IPS-18a (cell line): ENCODE results near the gene GPC6.

Experiments used
- H3K27ac ChIP-seq: one replicate; pipeline ENCODE4 v1.5.1; 2013; ENCODE audit warnings: low read length
- H3K27me3 ChIP-seq: one replicate; pipeline ENCODE4 v1.6.1; 2013; ENCODE audit warnings: mild to moderate bottlenecking, low read length; ENCODE audit not compliant: control insufficient read depth, insufficient read depth
- H3K36me3 ChIP-seq: one replicate; pipeline ENCODE4 v1.6.1; 2013; ENCODE audit warnings: low read depth, low read length; ENCODE audit not compliant: control insufficient read depth
- H3K4me1 ChIP-seq: one replicate; pipeline ENCODE4 v1.6.1; 2013; ENCODE audit warnings: low read depth, low read length; ENCODE audit not compliant: control insufficient read depth
- H3K4me3 ChIP-seq: one replicate; pipeline ENCODE4 v1.5.1; 2013; ENCODE audit warnings: low read length
- H3K9ac ChIP-seq: one replicate; pipeline ENCODE4 v1.6.1; 2013; ENCODE audit warnings: mild to moderate bottlenecking, low read length, moderate library complexity
- H3K9me3 ChIP-seq: one replicate; pipeline ENCODE4 v1.6.1; 2013; ENCODE audit warnings: low read depth, low read length; ENCODE audit not compliant: control insufficient read depth

GPC6 gene

DNA sequence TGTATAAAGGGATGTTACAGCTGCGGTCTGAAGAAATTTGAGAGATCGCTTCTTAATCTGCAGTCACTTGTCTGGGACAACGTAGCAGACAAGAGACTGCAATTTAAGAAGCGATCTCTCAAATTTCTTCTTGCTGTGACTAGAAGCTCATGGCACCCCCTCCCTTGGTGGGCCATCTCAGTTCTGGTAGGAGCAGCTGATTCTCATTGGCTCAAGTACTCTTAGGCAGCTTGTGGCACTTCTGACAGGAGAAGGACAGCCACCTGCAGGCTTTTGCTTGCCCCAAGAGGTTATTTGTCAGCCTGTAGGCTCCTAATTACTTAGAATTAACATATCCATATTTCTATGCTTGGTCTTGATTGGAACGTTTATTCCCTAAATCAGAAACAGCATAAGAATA, 749.9 kb downstream of the GPC6 start:
- Histone ChIP-seq H3K9ac (no peak overlapping the region), H3K27me3 (no peaks in the 10 kb centered on the region), H3K9me3 (no peaks in the 10 kb centered on the region), H3K4me3 (no peak overlapping the region), H3K27ac (no peak overlapping the region), H3K4me1 (no peaks in the 10 kb centered on the region), H3K36me3 (no peaks in the 10 kb centered on the region)

- no peak overlapping the region for H3K4me3 ChIP-seq
- no peak overlapping the region for H3K9ac ChIP-seq
- peaks cover under 1% of the 10 kb centered on the region for H3K27me3 ChIP-seq
- no peaks in the 10 kb centered on the region for H3K4me1 ChIP-seq
- no peaks in the 10 kb centered on the region for H3K9me3 ChIP-seq
- no peaks in the 10 kb centered on the region for H3K36me3 ChIP-seq
- H3K27ac ChIP-seq: no peak overlapping the region
Observed at GRCh38 chr13:93977986-93978385, 751.4 kb downstream of the GPC6 start.

DNA sequence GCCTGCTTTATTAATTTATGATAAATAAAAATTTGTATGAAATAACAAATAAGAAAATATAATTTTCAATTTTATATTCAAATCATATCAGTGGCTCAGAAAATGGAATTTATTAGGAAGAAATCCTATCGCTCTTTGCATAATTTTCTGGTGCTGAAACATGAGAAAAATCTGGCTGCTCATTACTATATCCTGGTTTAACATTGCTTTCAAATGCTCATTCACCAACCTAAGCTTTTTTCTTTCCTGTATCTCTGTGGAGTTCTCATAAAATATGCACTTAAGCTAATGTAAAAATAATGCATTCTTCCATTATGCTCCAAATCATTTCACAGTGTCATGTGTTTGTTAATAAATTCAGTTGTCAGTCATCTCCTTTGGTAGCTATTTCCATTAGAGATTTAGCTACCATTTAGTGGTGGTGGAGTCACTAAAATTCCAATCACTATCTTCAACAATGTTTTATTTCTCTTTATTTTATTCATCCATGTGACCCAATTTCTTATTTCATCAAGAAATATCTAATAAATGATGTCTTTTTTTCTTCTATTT, 754.9 kb downstream of the GPC6 start:
- Histone ChIP-seq H3K9me3 (no peaks in the 10 kb centered on the region), H3K4me3 (no peak overlapping the region), H3K27ac (no peak overlapping the region), H3K36me3 (no peaks in the 10 kb centered on the region), H3K9ac (no peak overlapping the region), H3K4me1 (peaks cover 7% of the 10 kb centered on the region), H3K27me3 (peaks cover 13% of the 10 kb centered on the region)

DNA sequence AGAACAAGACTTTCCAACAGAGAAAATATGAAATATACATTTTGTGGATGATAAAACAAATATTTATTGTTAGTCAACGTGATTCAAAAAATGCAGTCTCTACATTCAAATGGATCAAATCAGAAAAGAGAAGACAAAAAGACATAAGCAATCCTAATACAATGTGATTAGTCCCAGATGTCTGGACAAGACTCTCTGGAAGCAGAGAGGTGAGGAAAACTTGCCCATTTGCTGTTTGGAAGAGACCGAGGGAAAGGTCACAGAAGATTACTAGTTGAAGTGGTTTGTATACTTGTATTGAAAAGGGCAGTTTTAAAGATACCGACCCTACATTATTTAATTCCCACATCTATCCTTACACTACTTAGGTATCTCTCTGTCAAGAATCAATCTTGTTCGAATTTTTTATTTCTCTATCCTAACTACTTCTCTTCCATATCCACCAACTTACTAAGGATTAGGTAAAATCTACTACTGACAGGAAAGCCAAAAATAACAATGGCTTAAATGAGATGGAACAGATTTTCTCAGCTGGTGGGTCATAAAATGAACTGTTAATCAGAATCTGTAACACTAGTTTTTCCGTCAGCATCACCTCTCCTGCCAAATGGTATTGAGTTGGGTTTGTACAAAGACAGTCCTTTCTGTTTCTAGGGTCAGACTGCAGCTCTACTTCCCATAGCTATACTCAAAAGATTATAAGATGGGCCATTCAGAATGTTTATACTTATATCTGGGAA, 755.7 kb downstream of the GPC6 start:
- no peak overlapping the region for H3K4me3 ChIP-seq
- H3K4me1 ChIP-seq: peaks cover 7% of the 10 kb centered on the region
- H3K36me3 ChIP-seq: no peaks in the 10 kb centered on the region
- H3K27me3 ChIP-seq: peaks cover 13% of the 10 kb centered on the region
- no peak overlapping the region for H3K27ac ChIP-seq
- H3K9ac ChIP-seq: no peak overlapping the region
- H3K9me3 ChIP-seq: no peaks in the 10 kb centered on the region

DNA sequence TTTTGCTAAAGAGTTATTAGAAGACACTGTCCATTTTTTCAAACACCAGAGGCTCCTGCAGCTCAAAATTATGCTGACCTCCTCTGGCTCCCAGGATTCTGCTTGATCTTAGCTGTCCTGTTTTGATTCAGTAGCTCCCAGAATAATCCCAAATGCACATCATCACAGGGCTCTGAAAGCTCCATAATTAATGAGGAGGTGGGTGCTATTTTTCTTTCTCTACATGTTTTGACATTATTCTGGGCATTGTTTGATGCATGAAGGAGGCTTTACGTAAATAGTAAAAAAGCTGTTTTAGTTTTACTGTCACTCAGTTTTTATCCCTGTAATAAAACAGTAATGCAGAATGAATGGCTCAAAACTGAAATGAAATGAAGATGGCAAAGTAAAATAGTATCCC, 757.4 kb downstream of the GPC6 start:
- Histone ChIP-seq H3K9ac (no peak overlapping the region), H3K9me3 (no peaks in the 10 kb centered on the region), H3K27me3 (peaks cover 13% of the 10 kb centered on the region), H3K36me3 (no peaks in the 10 kb centered on the region), H3K4me3 (no peak overlapping the region), H3K4me1 (peaks cover 7% of the 10 kb centered on the region), H3K27ac (no peak overlapping the region)

GRCh38 chr13:93984876-93985275, 758.3 kb downstream of the GPC6 start:
- H3K27me3 ChIP-seq: peaks cover 13% of the 10 kb centered on the region
- H3K9ac ChIP-seq: no peak overlapping the region
- H3K27ac ChIP-seq: no peak overlapping the region
- H3K9me3 ChIP-seq: no peaks in the 10 kb centered on the region
- H3K36me3 ChIP-seq: no peaks in the 10 kb centered on the region
- H3K4me3 ChIP-seq: no peak overlapping the region
- peaks cover 11% of the 10 kb centered on the region for H3K4me1 ChIP-seq

- Histone ChIP-seq H3K27ac (no peak overlapping the region), H3K36me3 (no peaks in the 10 kb centered on the region), H3K27me3 (peaks cover 13% of the 10 kb centered on the region), H3K9me3 (no peaks in the 10 kb centered on the region), H3K4me3 (no peak overlapping the region), H3K9ac (no peak overlapping the region), H3K4me1 (peaks cover 11% of the 10 kb centered on the region)
Observed at GRCh38 chr13:93987458-93987857, 760.9 kb downstream of the GPC6 start.

- no peaks in the 10 kb centered on the region for H3K9me3 ChIP-seq
- H3K9ac ChIP-seq: no peak overlapping the region
- H3K27ac ChIP-seq: no peak overlapping the region
- H3K4me1 ChIP-seq: peaks cover 4% of the 10 kb centered on the region
- no peaks in the 10 kb centered on the region for H3K27me3 ChIP-seq
- H3K36me3 ChIP-seq: no peaks in the 10 kb centered on the region
- H3K4me3 ChIP-seq: no peak overlapping the region
Observed at GRCh38 chr13:93991569-93991968, 765.0 kb downstream of the GPC6 start.

DNA sequence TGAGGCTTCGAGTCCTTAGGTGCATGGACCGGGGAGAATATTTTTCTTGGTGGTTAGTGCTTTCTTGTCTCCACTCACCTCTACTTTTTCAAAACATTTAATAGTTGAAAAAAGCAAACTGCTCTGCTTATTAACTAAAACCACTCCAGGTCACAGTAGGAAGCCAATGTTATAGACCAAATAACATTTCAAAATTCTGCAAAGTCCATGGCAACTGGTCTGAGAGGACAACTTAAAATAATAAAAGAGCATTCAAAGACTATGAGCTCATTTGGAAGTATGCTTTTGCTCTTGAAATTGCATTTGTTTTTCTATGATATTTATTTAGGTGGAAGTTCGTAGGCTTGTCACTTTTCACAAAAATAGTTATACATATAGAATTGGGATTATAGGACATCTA, 769.9 kb downstream of the GPC6 start:
- Histone ChIP-seq H3K9ac (no peak overlapping the region), H3K36me3 (no peaks in the 10 kb centered on the region)

GRCh38 chr13:94006296-94006695, 779.7 kb downstream of the GPC6 start:
- H3K4me1 ChIP-seq: peaks cover 4% of the 10 kb centered on the region
- no peak overlapping the region for H3K27ac ChIP-seq
- no peak overlapping the region for H3K9ac ChIP-seq
- H3K4me3 ChIP-seq: no peak overlapping the region
- H3K36me3 ChIP-seq: no peaks in the 10 kb centered on the region
- no peaks in the 10 kb centered on the region for H3K27me3 ChIP-seq
- H3K9me3 ChIP-seq: no peaks in the 10 kb centered on the region

More for the DNA sequence above, 769.9 kb downstream of the GPC6 start:
- Histone ChIP-seq H3K27me3 (no peaks in the 10 kb centered on the region), H3K9me3 (no peaks in the 10 kb centered on the region), H3K27ac (no peak overlapping the region), H3K4me1 (no peaks in the 10 kb centered on the region), H3K4me3 (no peak overlapping the region)

GRCh38 chr13:94007072-94007471, 780.5 kb downstream of the GPC6 start:
- H3K4me3 ChIP-seq: no peak overlapping the region
- H3K9me3 ChIP-seq: no peaks in the 10 kb centered on the region
- no peak overlapping the region for H3K27ac ChIP-seq
- no peaks in the 10 kb centered on the region for H3K36me3 ChIP-seq
- H3K9ac ChIP-seq: no peak overlapping the region
- no peaks in the 10 kb centered on the region for H3K27me3 ChIP-seq
- no peaks in the 10 kb centered on the region for H3K4me1 ChIP-seq

DNA sequence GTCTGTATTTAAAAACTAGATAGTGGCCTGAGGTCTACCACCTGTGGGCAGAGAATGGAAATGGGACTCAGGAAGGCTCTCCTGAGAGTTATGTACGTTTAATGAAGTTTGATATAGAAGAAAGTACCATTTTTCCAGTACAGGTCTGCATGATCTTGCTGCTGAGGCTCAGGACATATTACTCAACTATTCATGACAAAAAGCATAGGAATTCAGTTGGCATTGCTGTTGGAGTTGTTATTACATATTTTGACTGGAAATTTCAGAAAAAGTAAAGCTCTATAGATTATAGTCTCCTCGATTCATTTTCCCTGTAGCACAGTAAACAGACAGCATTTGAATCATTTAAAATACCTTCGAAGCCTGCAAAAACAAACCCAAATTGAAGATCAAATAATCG, 783.1 kb downstream of the GPC6 start:
- no peak overlapping the region for H3K9ac ChIP-seq
- no peak overlapping the region for H3K4me3 ChIP-seq
- no peaks in the 10 kb centered on the region for H3K9me3 ChIP-seq
- H3K36me3 ChIP-seq: no peaks in the 10 kb centered on the region
- no peaks in the 10 kb centered on the region for H3K27me3 ChIP-seq
- no peaks in the 10 kb centered on the region for H3K4me1 ChIP-seq
- H3K27ac ChIP-seq: no peak overlapping the region
